ENCODE data around the gene ZNF609.
A peak's percentile ranks its signal among the peaks of the same experiment; 100 is the strongest.

ZNF609 gene

DNA sequence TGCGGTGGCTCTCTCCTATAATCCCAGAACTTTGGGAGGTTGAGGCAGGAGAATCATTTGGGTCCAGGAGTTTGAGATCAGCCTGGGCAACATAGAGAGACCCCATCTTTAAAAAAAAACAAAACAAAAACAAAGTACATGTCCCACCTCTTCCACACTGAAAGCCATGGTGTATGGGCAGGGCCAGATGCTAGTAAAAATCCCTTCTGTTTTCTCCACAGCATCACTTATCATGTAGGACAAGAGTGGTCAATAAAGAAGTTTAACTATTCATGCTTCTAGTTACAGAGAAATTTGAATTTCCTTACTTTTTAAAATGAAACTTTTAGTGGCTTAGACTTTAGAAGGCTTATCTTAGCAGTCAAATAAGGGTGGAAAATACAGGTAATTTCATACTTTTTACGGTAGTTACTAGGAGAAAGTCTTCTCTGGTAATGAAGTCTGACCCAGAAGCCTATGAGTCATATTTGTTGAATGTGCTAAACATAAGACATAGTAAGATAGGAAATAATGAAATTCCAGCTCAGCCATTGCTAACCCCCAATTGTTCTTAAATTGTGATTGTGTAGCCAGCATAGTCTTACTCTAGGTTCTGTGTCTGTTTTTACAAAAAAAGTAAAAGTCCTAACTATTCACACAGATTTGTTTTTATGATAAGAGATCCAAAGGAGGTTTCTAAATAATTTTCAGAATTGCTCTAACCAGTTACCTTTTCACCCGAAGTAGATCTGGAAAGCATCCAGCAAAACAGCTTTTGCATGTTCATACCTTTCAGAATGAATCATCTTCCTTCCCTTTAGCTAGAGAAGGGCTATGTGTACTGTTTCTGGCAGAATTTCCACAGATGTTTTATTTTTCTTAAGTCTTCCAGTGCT is 16.4 kb upstream of the ZNF609 start:
- peak overlapping the region; percentile 0 to 66 for H3K27ac ChIP-seq (ENCODE audit: insufficient read depth in 1 of 2, low read depth in 1 of 2, low read length in 2 of 2, poor library complexity in 1 of 2, severe bottlenecking in 2 of 2)
- H3K4me3 ChIP-seq (ENCODE audit: control insufficient read depth in 1 of 7, extremely low read depth in 1 of 7, insufficient read depth in 4 of 7, low read depth in 2 of 7, low read length in 6 of 7): peak overlapping the region in 2 of 7 experiments; percentile 5 to 54
- 100% methylated on average over 1 of the region's 3 CpGs for WGBS (ENCODE audit: insufficient coverage)

DNA sequence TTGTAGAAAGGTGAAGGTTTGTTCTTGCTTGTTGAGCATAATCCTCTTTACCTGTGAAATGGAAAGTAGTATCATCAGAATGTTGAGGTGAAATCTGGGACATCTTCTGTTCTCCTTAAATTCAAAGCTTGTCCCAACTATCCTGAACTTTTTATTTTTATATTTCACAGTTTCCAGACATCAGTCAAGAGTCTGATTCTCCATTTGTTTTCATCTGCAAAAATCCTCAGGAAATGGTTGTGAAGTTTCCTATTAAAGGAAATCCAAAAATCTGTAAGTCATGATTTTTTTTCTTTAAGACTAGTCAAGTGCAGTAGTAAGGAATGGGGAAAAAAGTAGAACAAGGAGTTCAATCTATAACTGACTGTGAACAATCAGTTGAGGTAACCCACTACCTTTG is 15.5 kb upstream of the ZNF609 start:
- DNase-seq: no peak
- Histone ChIP-seq H3K27ac (ENCODE audit: insufficient read depth in 1 of 2, low read depth in 1 of 2, low read length in 2 of 2, poor library complexity in 1 of 2, severe bottlenecking in 2 of 2) (peak overlapping the region in 1 of 2 experiments; percentile 66), H3K9me3 (ENCODE audit: control extremely low read depth in 1 of 5, control insufficient read depth in 4 of 5, insufficient read depth in 2 of 5, low read depth in 1 of 5, low read length in 4 of 5) (no peaks in the 10 kb centered on the region), H3K27me3 (replicated peaks in 2 of 5; ENCODE audit: control insufficient read depth in 4 of 5, insufficient read depth in 5 of 5, low read length in 4 of 5) (no peaks in the 10 kb centered on the region), H3K36me3 (ENCODE audit: control insufficient read depth in 4 of 4, insufficient read depth in 4 of 4, low read length in 3 of 4) (peaks cover 0 to 3% (median under 1%) of the 10 kb centered on the region in 4 experiments), H3K4me3 (ENCODE audit: control insufficient read depth in 1 of 7, extremely low read depth in 1 of 7, insufficient read depth in 4 of 7, low read depth in 2 of 7, low read length in 6 of 7) (peak overlapping the region in 1 of 7 experiments; percentile 54), H3K4me1 (ENCODE audit: control extremely low read depth in 1 of 4, control insufficient read depth in 4 of 4, insufficient read depth in 4 of 4, low read length in 3 of 4) (peaks cover 15 to 49% (median 35%) of the 10 kb centered on the region in 4 experiments)
- POLR2A ChIA-PET: no interaction called here
- CTCF ChIA-PET: interaction anchor here (0.6 kb wide), 1 partner anchor 207 kb away, joined by 3 read pairs; no protein-coding TSS in a partner anchor

More for the DNA sequence above, 16.4 kb upstream of the ZNF609 start:
- CTCF ChIA-PET: interaction anchor here (0.9 kb wide), 1 partner anchor 11 kb away, joined by 3 read pairs; no protein-coding TSS in a partner anchor
- Histone ChIP-seq H3K36me3 (ENCODE audit: control insufficient read depth in 4 of 4, insufficient read depth in 4 of 4, low read length in 3 of 4) (peaks cover 0 to 3% (median 0%) of the 10 kb centered on the region in 4 experiments), H3K27me3 (replicated peaks in 2 of 5; ENCODE audit: control insufficient read depth in 4 of 5, insufficient read depth in 5 of 5, low read length in 4 of 5) (no peaks in the 10 kb centered on the region), H3K4me1 (ENCODE audit: control extremely low read depth in 1 of 4, control insufficient read depth in 4 of 4, insufficient read depth in 4 of 4, low read length in 3 of 4) (peaks cover 23 to 53% (median 40%) of the 10 kb centered on the region in 4 experiments), H3K9me3 (ENCODE audit: control extremely low read depth in 1 of 5, control insufficient read depth in 4 of 5, insufficient read depth in 2 of 5, low read depth in 1 of 5, low read length in 4 of 5) (no peaks in the 10 kb centered on the region)
- peak; percentile 73 to 88 (median 86) for DNase-seq
- POLR2A ChIA-PET: no interaction called here

DNA sequence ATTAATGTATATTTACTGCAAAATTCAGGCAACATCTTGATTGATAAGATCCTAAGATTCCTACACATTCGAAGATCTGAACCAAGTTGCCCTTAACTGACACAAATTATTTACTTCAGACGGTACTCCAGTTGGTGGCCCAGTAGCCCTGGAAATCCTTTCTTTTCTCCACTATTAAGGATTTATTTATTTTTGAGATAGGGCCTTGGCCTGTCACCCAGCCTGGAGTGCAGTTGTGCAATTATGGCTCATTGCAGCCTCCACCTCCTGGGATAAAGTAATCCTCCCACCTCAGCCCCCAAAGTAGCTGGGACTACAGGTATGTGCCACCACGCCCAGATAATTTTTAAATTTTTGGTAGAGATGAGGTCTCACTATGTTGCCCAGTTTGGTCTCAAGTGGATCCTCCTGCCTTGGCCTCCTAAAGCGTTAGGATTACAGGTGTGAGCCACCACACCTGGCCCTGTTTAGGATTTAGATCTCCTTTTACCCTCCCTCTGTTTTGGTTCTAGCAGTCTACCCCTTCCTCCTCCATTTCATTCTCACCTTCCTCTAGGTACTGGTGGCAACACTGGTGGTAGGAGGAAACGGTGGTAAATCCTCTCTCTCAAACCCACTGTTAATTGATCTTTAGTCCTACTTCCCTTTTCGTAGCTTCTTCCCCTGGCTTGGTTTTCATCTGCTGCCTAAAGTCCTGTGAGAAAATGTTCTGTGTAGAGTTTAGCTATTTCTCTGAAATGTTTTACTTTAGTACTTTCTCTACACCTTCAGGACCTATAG is 12.7 kb upstream of the ZNF609 start:
- Histone ChIP-seq H3K9me3 (ENCODE audit: control extremely low read depth in 1 of 5, control insufficient read depth in 4 of 5, insufficient read depth in 2 of 5, low read depth in 1 of 5, low read length in 4 of 5) (no peaks in the 10 kb centered on the region), H3K36me3 (ENCODE audit: control insufficient read depth in 4 of 4, insufficient read depth in 4 of 4, low read length in 3 of 4) (peaks cover 0 to 3% (median under 1%) of the 10 kb centered on the region in 4 experiments), H3K27ac (ENCODE audit: insufficient read depth in 1 of 2, low read depth in 1 of 2, low read length in 2 of 2, poor library complexity in 1 of 2, severe bottlenecking in 2 of 2) (no peak overlapping the region), H3K4me1 (ENCODE audit: control extremely low read depth in 1 of 4, control insufficient read depth in 4 of 4, insufficient read depth in 4 of 4, low read length in 3 of 4) (peaks cover 15 to 42% (median 32%) of the 10 kb centered on the region in 4 experiments), H3K4me3 (ENCODE audit: control insufficient read depth in 1 of 7, extremely low read depth in 1 of 7, insufficient read depth in 4 of 7, low read depth in 2 of 7, low read length in 6 of 7) (no peak overlapping the region), H3K27me3 (replicated peaks in 2 of 5; ENCODE audit: control insufficient read depth in 4 of 5, insufficient read depth in 5 of 5, low read length in 4 of 5) (no peaks in the 10 kb centered on the region)
- 95% methylated on average over 3 of the region's 6 CpGs for WGBS (ENCODE audit: insufficient coverage)
- DNase-seq: peak in 2 of 3 donors; percentile 69 to 78
- CTCF ChIA-PET: interaction anchor here (1.1 to 1.9 kb wide), 3 partner anchors 8 to 19 kb away, joined by 3 to 4 read pairs (median 3); no protein-coding TSS in a partner anchor
- POLR2A ChIA-PET: interaction anchor here (0.6 kb wide), 1 partner anchor 18 kb away, joined by 3 read pairs; no protein-coding TSS in a partner anchor

DNA sequence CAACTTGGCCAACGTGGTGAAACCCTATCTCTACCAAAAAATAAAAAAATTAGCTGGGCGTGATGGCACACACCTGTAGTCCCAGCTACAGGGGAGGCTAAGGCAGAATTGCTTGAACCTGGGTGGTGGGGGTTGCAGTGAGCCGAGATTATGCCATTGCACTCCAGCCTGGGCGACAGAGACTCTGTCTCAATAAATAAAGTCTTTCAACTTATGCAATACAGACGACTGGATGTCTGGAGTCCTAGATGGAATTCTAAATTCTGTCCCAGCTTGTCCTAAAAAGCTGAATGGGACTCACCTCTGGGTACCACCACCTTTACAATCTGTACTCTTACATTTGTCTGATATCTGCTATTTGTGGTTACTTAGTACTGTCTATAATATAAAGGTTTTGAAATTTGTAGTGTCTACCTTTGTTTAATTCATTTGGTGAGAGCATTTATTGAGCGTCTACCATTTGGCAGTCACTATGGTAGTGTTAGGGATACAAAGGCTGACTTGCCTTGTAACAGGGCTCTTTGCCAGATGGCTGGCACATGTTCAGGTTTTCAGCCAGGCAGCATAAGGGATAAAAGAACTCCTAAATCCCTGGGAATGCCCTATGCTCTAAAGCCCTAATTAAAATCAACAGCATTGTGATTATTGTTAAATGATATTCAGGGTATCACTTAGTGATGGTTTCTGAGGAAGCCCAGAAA is 7.2 kb upstream of the ZNF609 start:
- Histone ChIP-seq H3K27me3 (replicated peaks in 2 of 5; ENCODE audit: control insufficient read depth in 4 of 5, insufficient read depth in 5 of 5, low read length in 4 of 5) (no peaks in the 10 kb centered on the region), H3K36me3 (ENCODE audit: control insufficient read depth in 4 of 4, insufficient read depth in 4 of 4, low read length in 3 of 4) (peaks cover 0 to 2% (median 0%) of the 10 kb centered on the region in 4 experiments), H3K9me3 (ENCODE audit: control extremely low read depth in 1 of 5, control insufficient read depth in 4 of 5, insufficient read depth in 2 of 5, low read depth in 1 of 5, low read length in 4 of 5) (no peaks in the 10 kb centered on the region), H3K4me1 (ENCODE audit: control extremely low read depth in 1 of 4, control insufficient read depth in 4 of 4, insufficient read depth in 4 of 4, low read length in 3 of 4) (peaks cover 29 to 61% (median 48%) of the 10 kb centered on the region in 4 experiments), H3K27ac (ENCODE audit: insufficient read depth in 1 of 2, low read depth in 1 of 2, low read length in 2 of 2, poor library complexity in 1 of 2, severe bottlenecking in 2 of 2) (no peak overlapping the region), H3K4me3 (ENCODE audit: control insufficient read depth in 1 of 7, extremely low read depth in 1 of 7, insufficient read depth in 4 of 7, low read depth in 2 of 7, low read length in 6 of 7) (no peak overlapping the region)
- WGBS (ENCODE audit: insufficient coverage): 87% methylated on average over 4 of the region's 6 CpGs
- DNase-seq: no peak
- ChIA-PET POLR2A (interaction anchor here (0.6 kb wide), 1 partner anchor 134 kb away, joined by 3 read pairs; no protein-coding TSS in a partner anchor), CTCF (interaction anchor here (0.9 to 1.3 kb wide), 4 partner anchors 12 to 200 kb away, joined by 3 to 4 read pairs (median 3); no protein-coding TSS in a partner anchor)

DNA sequence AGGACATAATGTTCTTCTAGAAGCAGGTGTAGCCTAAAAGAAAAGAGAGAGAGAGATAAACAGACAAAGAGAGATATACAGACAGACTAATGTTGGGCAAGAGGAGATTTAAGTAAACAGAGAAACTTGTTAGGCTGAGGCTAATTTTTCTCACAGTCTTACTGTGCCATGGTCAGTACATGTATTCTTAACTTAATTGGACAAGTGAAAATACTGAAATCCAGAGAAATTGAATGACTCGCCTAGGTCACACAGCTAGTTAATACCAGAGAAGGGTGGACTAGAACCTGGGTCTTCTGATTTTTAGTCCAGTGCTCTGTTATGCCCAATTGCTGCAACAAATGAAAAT is 6.7 kb upstream of the ZNF609 start:
- Histone ChIP-seq H3K4me1 (ENCODE audit: control extremely low read depth in 1 of 4, control insufficient read depth in 4 of 4, insufficient read depth in 4 of 4, low read length in 3 of 4) (peaks cover 27 to 61% (median 48%) of the 10 kb centered on the region in 4 experiments), H3K27me3 (replicated peaks in 2 of 5; ENCODE audit: control insufficient read depth in 4 of 5, insufficient read depth in 5 of 5, low read length in 4 of 5) (no peaks in the 10 kb centered on the region), H3K4me3 (ENCODE audit: control insufficient read depth in 1 of 7, extremely low read depth in 1 of 7, insufficient read depth in 4 of 7, low read depth in 2 of 7, low read length in 6 of 7) (no peak overlapping the region), H3K36me3 (ENCODE audit: control insufficient read depth in 4 of 4, insufficient read depth in 4 of 4, low read length in 3 of 4) (peaks cover 0 to 2% (median 0%) of the 10 kb centered on the region in 4 experiments), H3K27ac (ENCODE audit: insufficient read depth in 1 of 2, low read depth in 1 of 2, low read length in 2 of 2, poor library complexity in 1 of 2, severe bottlenecking in 2 of 2) (no peak overlapping the region), H3K9me3 (ENCODE audit: control extremely low read depth in 1 of 5, control insufficient read depth in 4 of 5, insufficient read depth in 2 of 5, low read depth in 1 of 5, low read length in 4 of 5) (no peaks in the 10 kb centered on the region)
- ChIA-PET POLR2A (interaction anchor here (0.6 kb wide), 1 partner anchor 134 kb away, joined by 3 read pairs; no protein-coding TSS in a partner anchor), CTCF (interaction anchor here (0.9 kb wide), 1 partner anchor 200 kb away, joined by 3 read pairs; no protein-coding TSS in a partner anchor)
- 100% methylated on average over 1 of the region's 1 CpG for WGBS (ENCODE audit: insufficient coverage)
- DNase-seq: no peak

DNA sequence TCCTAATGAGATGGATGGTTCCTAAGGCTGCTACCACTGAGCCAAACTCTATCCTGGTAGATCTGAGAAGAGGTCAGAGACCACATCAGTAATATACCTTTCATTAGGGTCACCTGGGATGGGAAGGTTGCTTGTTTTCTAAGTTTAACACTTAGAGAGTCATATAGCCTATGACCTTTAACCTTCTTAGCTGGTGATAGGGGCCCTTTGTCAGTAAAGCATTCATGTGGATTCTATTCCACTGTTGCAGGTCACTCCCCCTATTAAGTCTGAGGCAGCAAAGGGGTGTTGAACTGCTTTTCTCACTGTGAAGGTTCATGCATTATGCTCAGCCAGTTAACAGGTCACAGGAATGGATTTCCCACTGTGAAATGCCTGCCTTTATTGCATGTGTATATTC is 6.1 kb upstream of the ZNF609 start:
- H3K9me3 ChIP-seq (ENCODE audit: control extremely low read depth in 1 of 5, control insufficient read depth in 4 of 5, insufficient read depth in 2 of 5, low read depth in 1 of 5, low read length in 4 of 5): no peaks in the 10 kb centered on the region
- POLR2A ChIA-PET: no interaction called here
- no peak for DNase-seq
- peaks cover 0 to 2% (median 0%) of the 10 kb centered on the region in 4 experiments for H3K36me3 ChIP-seq (ENCODE audit: control insufficient read depth in 4 of 4, insufficient read depth in 4 of 4, low read length in 3 of 4)
- H3K27me3 ChIP-seq (replicated peaks in 2 of 5; ENCODE audit: control insufficient read depth in 4 of 5, insufficient read depth in 5 of 5, low read length in 4 of 5): no peaks in the 10 kb centered on the region
- CTCF ChIA-PET: no interaction called here
- H3K4me1 ChIP-seq (ENCODE audit: control extremely low read depth in 1 of 4, control insufficient read depth in 4 of 4, insufficient read depth in 4 of 4, low read length in 3 of 4): peaks cover 27 to 67% (median 54%) of the 10 kb centered on the region in 4 experiments
- no peak overlapping the region for H3K4me3 ChIP-seq (ENCODE audit: control insufficient read depth in 1 of 7, extremely low read depth in 1 of 7, insufficient read depth in 4 of 7, low read depth in 2 of 7, low read length in 6 of 7)
- H3K27ac ChIP-seq (ENCODE audit: insufficient read depth in 1 of 2, low read depth in 1 of 2, low read length in 2 of 2, poor library complexity in 1 of 2, severe bottlenecking in 2 of 2): no peak overlapping the region
